ENCODE measurements around the gene LIFR.
"Not testable (repeated sequence)": the region's sequence is repeated elsewhere in the genome, so short reads cannot be mapped to it uniquely, and the experiment has no call there.

The LIFR gene

GRCh38 chr5:38518341-38518740 lies 38.1 kb downstream of the LIFR start:
- TF ChIP-seq CTCF (conservative IDR thresholded peaks at IDR 0.05; ENCODE audit: low read depth, low read length), result no peak
- DNase-seq (ENCODE audit: low read depth), result no peak
- no peak overlapping the region for H3K4me3 ChIP-seq (ENCODE audit: low read depth, low read length)

DNA sequence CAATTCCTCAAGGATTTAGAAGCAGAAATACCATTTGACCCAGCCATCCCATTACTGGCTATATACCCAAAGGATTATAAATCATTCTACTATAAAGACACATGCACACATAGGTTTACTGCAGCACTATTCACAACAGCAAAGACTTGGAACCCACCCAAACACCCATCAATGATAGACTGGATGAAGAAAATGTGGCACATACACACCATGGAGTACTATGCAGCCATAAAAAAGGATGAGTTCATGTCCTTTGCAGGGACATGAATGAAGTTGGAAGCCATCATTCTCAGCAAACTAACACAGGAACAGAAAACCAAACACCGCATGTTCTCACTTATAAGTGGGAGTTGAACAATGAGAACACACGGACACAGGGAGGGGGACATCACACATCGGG lies 39.8 kb downstream of the LIFR start:
- H3K4me3 ChIP-seq (ENCODE audit: low read depth, low read length); DNase-seq (ENCODE audit: low read depth): not testable (repeated sequence)

DNA sequence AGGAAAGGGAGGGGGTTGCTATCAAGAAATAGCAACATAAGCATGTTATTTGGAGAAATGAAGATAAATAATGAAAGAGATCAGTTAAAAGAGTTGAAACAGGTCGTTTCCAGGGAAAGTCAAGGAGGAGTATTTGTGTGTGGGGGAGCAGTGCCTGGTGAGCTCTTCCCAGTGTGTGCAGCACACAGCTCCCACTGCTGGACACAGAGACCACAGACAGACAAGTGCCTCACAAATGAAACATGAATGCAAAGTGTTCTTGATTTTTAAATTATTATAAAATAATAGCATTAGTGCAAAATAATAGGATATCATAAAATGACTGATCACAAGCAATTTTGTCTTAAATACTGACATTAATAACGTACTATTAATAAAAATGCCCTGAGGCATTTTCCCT lies 40.8 kb downstream of the LIFR start:
- no peak overlapping the region for H3K4me3 ChIP-seq (ENCODE audit: low read depth, low read length)
- TF ChIP-seq CTCF (conservative IDR thresholded peaks at IDR 0.05; ENCODE audit: low read depth, low read length), result peak; percentile 80

GRCh38 chr5:38515092-38515491 lies 41.4 kb downstream of the LIFR start:
- no peak for TF ChIP-seq CTCF (conservative IDR thresholded peaks at IDR 0.05; ENCODE audit: low read depth, low read length)
- no peak for DNase-seq (ENCODE audit: low read depth)
- H3K4me3 ChIP-seq (ENCODE audit: low read depth, low read length), result no peak overlapping the region

More for the DNA sequence above, 40.8 kb downstream of the LIFR start:
- peak; percentile 77 for DNase-seq (ENCODE audit: low read depth)

GRCh38 chr5:38509185-38509584 lies 47.3 kb downstream of the LIFR start:
- DNase-seq (ENCODE audit: low read depth), result peak; percentile 89
- TF ChIP-seq CTCF (conservative IDR thresholded peaks at IDR 0.05; ENCODE audit: low read depth, low read length), result no peak
- H3K4me3 ChIP-seq (ENCODE audit: low read depth, low read length), result no peak overlapping the region

DNA sequence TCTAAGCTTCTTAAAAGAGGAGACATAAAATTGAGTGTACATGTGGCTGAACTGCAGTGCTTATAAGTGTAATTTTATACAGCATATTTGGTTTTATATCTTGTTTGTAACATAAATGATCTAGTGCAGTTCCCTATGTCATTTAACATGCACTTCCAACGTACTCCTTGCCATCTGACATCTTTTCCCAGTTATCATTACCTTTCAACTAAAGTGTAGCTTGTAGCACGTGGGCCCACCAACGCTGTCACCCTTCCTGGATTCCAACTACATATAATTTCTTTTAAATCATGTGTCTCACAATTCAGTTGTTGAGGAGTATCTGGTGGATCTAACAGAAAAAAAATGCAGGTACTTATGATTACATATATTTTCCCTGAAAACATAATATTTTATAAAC lies 50.1 kb downstream of the LIFR start:
- no peak for TF ChIP-seq CTCF (conservative IDR thresholded peaks at IDR 0.05; ENCODE audit: low read depth, low read length)
- H3K4me3 ChIP-seq (ENCODE audit: low read depth, low read length), result no peak overlapping the region
- DNase-seq (ENCODE audit: low read depth), result no peak

GRCh38 chr5:38500573-38501260 lies 55.7 kb downstream of the LIFR start:
- no peak for TF ChIP-seq CTCF (conservative IDR thresholded peaks at IDR 0.05; ENCODE audit: low read depth, low read length)
- peak; percentile 69 for DNase-seq (ENCODE audit: low read depth)
- H3K4me3 ChIP-seq (ENCODE audit: low read depth, low read length), result no peak overlapping the region
